Measurements from ENCODE around the gene PAX2.

PAX2 gene

GRCh38 chr10:100736144-100736808 lies 9.1 kb upstream of the PAX2 start:
- peaks cover 13% of the 10 kb centered on the region for H3K4me1 ChIP-seq (ENCODE audit: control insufficient read depth, low read depth, low read length)
- peaks cover 100% of the 10 kb centered on the region for H3K27me3 ChIP-seq (ENCODE audit: control insufficient read depth, insufficient read depth, low read length)
- H3K9me3 ChIP-seq (ENCODE audit: control insufficient read depth, low read depth, low read length): no peaks in the 10 kb centered on the region
- H3K27ac ChIP-seq (ENCODE audit: low read length): no peak overlapping the region
- no peaks in the 10 kb centered on the region for H3K36me3 ChIP-seq (ENCODE audit: control insufficient read depth, low read depth, low read length)
- no peak overlapping the region for H3K9ac ChIP-seq (ENCODE audit: low read length)
- no peak overlapping the region for H3K4me3 ChIP-seq (ENCODE audit: low read length)

GRCh38 chr10:100736809-100737354 lies 8.5 kb upstream of the PAX2 start:
- Histone ChIP-seq H3K27ac (ENCODE audit: low read length) (no peak overlapping the region), H3K4me1 (ENCODE audit: control insufficient read depth, low read depth, low read length) (peaks cover 19% of the 10 kb centered on the region), H3K27me3 (ENCODE audit: control insufficient read depth, insufficient read depth, low read length) (peaks cover 100% of the 10 kb centered on the region), H3K36me3 (ENCODE audit: control insufficient read depth, low read depth, low read length) (no peaks in the 10 kb centered on the region), H3K9ac (ENCODE audit: low read length) (no peak overlapping the region), H3K4me3 (ENCODE audit: low read length) (no peak overlapping the region), H3K9me3 (ENCODE audit: control insufficient read depth, low read depth, low read length) (no peaks in the 10 kb centered on the region)

DNA sequence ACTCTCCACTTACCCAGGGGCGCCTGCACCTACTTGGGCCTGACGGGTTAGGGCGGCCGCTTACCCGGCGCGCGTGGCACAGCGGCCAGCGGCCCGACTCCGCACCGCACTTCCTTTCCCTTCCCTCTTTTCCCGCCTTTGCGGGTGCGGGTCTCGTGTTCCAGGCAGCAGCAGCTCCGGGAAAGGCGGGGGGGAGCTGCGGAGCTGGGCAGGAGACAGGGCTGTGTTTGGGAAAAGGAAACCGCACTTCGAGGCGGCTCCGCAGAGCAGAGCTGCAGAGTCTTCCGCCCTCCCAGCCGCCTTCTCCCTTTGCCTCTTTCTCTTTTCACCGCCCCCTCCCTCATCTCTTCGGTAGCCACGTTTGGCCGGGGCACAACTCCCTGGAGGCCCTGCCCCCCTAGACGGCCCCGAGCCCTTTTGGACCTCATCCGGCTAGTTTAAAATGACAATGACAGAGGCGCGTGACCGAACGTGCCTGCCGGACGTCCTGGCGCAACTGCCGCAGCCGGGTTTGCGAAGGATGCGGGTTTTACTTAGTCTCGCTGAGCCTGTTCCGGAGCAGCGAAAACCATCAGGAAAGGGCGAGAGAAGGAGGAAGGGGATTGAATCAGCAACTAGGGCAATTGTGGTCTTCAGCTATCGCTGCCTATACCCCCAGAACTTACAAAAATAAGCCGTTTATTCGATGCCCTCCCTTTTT lies 7.9 kb upstream of the PAX2 start:
- Histone ChIP-seq H3K4me3 (ENCODE audit: low read length) (no peak overlapping the region), H3K9ac (ENCODE audit: low read length) (no peak overlapping the region), H3K27ac (ENCODE audit: low read length) (no peak overlapping the region), H3K4me1 (ENCODE audit: control insufficient read depth, low read depth, low read length) (peaks cover 22% of the 10 kb centered on the region), H3K9me3 (ENCODE audit: control insufficient read depth, low read depth, low read length) (no peaks in the 10 kb centered on the region), H3K36me3 (ENCODE audit: control insufficient read depth, low read depth, low read length) (no peaks in the 10 kb centered on the region), H3K27me3 (ENCODE audit: control insufficient read depth, insufficient read depth, low read length) (peaks cover 100% of the 10 kb centered on the region)

- Histone ChIP-seq H3K4me1 (ENCODE audit: control insufficient read depth, low read depth, low read length) (peaks cover 25% of the 10 kb centered on the region), H3K4me3 (ENCODE audit: low read length) (no peak overlapping the region), H3K27ac (ENCODE audit: low read length) (no peak overlapping the region), H3K27me3 (ENCODE audit: control insufficient read depth, insufficient read depth, low read length) (peaks cover 100% of the 10 kb centered on the region), H3K9me3 (ENCODE audit: control insufficient read depth, low read depth, low read length) (no peaks in the 10 kb centered on the region), H3K9ac (ENCODE audit: low read length) (no peak overlapping the region), H3K36me3 (ENCODE audit: control insufficient read depth, low read depth, low read length) (no peaks in the 10 kb centered on the region)
Observed at GRCh38 chr10:100738055-100738827, 7.1 kb upstream of the PAX2 start.

DNA sequence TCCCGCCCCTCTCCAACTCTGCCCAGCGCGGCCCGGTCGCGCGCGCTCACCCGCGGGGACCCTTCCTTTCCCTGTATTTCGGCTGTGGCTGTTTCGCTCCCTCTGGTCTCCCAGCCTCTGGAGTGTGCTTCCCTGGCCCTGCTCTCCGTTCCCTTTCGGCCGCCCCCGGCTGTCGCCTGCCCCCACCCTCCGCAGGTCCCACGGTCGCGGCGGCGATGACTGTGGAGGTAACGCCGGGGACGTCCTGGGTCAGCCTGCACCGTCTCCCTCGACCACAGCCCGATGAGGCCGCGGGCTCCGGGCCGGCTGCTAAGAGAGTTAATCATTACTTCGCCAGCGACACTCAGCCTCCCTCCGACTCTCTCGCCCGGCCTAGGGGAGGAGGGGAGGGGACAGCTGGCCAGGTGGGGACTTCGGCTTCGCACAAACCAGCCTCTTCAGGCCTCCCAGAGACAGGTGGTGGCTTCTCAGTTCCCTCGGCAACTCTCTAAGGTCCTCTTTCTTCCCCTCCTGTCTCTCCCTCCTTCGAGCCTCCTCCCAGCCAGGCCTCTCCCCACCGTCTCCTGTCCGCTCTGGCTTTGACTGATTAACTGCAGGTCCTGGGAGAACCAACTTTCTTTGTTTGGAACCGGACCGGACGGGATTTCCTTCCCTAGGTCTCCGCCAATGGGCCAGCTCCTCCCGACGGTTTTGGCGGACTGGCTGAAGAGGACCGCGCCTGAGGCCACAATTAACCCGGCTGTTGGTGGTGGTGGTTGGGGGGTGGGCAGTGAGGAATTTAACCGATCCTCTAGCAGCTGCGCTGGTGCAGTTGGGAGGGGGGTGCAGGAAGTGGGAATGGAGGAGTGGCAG lies 5.6 kb upstream of the PAX2 start:
- Histone ChIP-seq H3K9me3 (ENCODE audit: control insufficient read depth, low read depth, low read length) (no peaks in the 10 kb centered on the region), H3K27me3 (ENCODE audit: control insufficient read depth, insufficient read depth, low read length) (peaks cover 100% of the 10 kb centered on the region), H3K4me1 (ENCODE audit: control insufficient read depth, low read depth, low read length) (peaks cover 27% of the 10 kb centered on the region), H3K4me3 (ENCODE audit: low read length) (peak overlapping the region; percentile 18), H3K9ac (ENCODE audit: low read length) (no peak overlapping the region), H3K27ac (ENCODE audit: low read length) (no peak overlapping the region), H3K36me3 (ENCODE audit: control insufficient read depth, low read depth, low read length) (no peaks in the 10 kb centered on the region)

GRCh38 chr10:100740476-100741377 lies 4.7 kb upstream of the PAX2 start:
- peaks cover 100% of the 10 kb centered on the region for H3K27me3 ChIP-seq (ENCODE audit: control insufficient read depth, insufficient read depth, low read length)
- H3K4me1 ChIP-seq (ENCODE audit: control insufficient read depth, low read depth, low read length): peaks cover 27% of the 10 kb centered on the region
- peak overlapping the region; percentile 16 for H3K4me3 ChIP-seq (ENCODE audit: low read length)
- no peaks in the 10 kb centered on the region for H3K36me3 ChIP-seq (ENCODE audit: control insufficient read depth, low read depth, low read length)
- H3K27ac ChIP-seq (ENCODE audit: low read length): no peak overlapping the region
- no peak overlapping the region for H3K9ac ChIP-seq (ENCODE audit: low read length)
- H3K9me3 ChIP-seq (ENCODE audit: control insufficient read depth, low read depth, low read length): no peaks in the 10 kb centered on the region

DNA sequence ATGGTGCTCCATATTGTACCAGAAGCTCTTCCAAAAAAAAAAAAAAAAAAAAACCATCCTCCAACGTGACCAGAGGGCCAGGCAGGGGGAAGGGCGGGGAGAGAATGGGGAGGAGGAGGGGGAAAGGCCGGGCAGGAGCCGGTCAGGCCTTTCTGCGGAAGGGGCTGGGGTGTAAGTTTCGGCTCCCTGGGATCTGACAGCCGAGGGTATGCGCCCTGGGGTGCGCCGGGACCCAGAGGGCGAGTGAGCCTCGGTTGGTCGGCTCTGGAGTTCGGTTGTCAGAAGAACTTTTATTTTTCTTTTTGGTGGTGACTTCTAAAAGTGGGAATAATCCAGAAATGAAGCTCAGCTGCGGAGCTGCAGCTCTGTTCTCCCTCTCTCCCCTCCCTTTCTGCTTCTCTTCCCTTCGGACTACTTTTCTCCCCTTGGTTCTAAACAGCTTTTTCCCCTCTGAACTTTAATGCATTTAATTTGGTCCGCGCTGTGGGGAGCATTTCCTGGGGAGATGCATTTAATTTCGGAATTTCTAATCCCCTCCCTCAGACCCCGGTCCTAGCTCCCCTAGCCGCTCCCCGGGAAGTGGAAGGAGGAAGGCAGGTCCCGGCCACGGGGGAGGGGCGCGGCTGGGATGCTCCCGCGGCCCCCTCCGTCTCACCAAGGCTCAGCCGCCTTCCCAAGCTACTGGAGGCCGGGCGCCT lies 3.9 kb upstream of the PAX2 start:
- peak overlapping the region; percentile 35 for H3K4me3 ChIP-seq (ENCODE audit: low read length)
- peaks cover 30% of the 10 kb centered on the region for H3K4me1 ChIP-seq (ENCODE audit: control insufficient read depth, low read depth, low read length)
- no peak overlapping the region for H3K27ac ChIP-seq (ENCODE audit: low read length)
- no peaks in the 10 kb centered on the region for H3K9me3 ChIP-seq (ENCODE audit: control insufficient read depth, low read depth, low read length)
- H3K36me3 ChIP-seq (ENCODE audit: control insufficient read depth, low read depth, low read length): no peaks in the 10 kb centered on the region
- peaks cover 100% of the 10 kb centered on the region for H3K27me3 ChIP-seq (ENCODE audit: control insufficient read depth, insufficient read depth, low read length)
- H3K9ac ChIP-seq (ENCODE audit: low read length): no peak overlapping the region

DNA sequence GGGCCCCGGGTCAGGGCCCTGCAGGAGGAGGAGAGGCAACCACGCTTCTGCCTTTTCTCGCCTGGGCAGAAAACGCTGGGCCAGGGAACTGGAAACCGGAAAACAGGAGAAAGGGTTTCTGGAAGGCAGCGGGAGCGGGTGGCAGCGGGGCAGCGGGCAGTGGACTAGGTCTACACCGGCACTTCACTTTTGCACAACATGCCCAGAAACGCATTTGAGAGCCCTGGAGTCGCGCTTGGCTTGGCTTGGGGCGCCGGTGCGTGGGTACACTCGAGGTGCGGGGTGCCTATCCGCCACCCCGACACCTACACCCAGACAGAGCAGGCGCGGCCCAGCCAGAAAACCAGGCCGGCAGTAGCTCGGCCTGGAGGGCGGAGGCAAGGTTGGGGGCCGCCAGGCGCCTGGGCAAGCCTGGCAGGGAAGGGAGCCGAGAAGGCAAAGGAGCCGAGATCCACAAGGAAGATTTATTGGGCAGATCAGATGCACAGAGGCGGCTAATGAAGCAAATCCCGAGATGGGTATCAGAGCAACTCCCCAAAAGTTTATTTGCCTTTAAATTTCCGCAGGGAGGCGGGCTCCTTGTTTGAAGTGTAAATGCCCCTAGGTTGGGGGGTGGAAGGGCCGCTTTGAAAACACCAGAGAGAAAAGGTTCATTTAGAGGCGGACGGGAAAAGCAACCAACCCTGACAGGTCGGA lies 3.2 kb upstream of the PAX2 start:
- H3K36me3 ChIP-seq (ENCODE audit: control insufficient read depth, low read depth, low read length): no peaks in the 10 kb centered on the region
- no peak overlapping the region for H3K27ac ChIP-seq (ENCODE audit: low read length)
- peaks cover 35% of the 10 kb centered on the region for H3K4me1 ChIP-seq (ENCODE audit: control insufficient read depth, low read depth, low read length)
- no peak overlapping the region for H3K9ac ChIP-seq (ENCODE audit: low read length)
- H3K27me3 ChIP-seq (ENCODE audit: control insufficient read depth, insufficient read depth, low read length): peaks cover 100% of the 10 kb centered on the region
- peak overlapping the region; percentile 35 for H3K4me3 ChIP-seq (ENCODE audit: low read length)
- no peaks in the 10 kb centered on the region for H3K9me3 ChIP-seq (ENCODE audit: control insufficient read depth, low read depth, low read length)

DNA sequence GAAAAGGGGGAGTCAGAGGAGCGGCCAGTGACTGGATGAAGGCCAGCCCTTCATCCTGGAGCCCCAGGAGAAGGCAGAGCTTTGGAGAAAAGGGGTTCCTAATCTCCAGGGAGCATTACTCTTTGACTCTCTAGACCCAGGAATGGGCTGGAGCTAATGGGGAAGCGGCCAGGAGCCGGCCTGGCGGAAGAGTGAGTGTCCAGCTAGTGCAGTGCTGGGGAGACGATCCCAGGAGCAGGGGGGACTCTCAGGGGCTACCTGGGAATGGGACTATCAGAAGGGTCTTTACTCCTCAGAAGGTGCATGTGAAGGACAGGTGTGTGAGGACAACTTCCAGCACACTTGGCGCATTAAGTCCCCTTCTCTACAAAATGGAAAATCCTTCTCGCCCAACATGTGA lies 2.4 kb upstream of the PAX2 start:
- H3K9ac ChIP-seq (ENCODE audit: low read length): no peak overlapping the region
- no peaks in the 10 kb centered on the region for H3K9me3 ChIP-seq (ENCODE audit: control insufficient read depth, low read depth, low read length)

More for the DNA sequence above, 2.4 kb upstream of the PAX2 start:
- Histone ChIP-seq H3K4me1 (ENCODE audit: control insufficient read depth, low read depth, low read length) (peaks cover 35% of the 10 kb centered on the region), H3K27ac (ENCODE audit: low read length) (no peak overlapping the region), H3K36me3 (ENCODE audit: control insufficient read depth, low read depth, low read length) (no peaks in the 10 kb centered on the region), H3K4me3 (ENCODE audit: low read length) (no peak overlapping the region), H3K27me3 (ENCODE audit: control insufficient read depth, insufficient read depth, low read length) (peaks cover 100% of the 10 kb centered on the region)
